HepG2 (cell line): ENCODE measurements around the gene PAQR5.

Experiments
- DMAP1 ChIP-seq: IDR thresholded peaks from 2 replicates; pipeline ENCODE4 v1.6.1; 2016
- EZH2 ChIP-seq: conservative IDR thresholded peaks from 2 replicates; pipeline ENCODE4 v1.6.1; 2012; ENCODE audit warnings: mild to moderate bottlenecking, low read depth, low read length, moderate library complexity
- JUND ChIP-seq: sonication (generic); formaldehyde crosslinking; IDR thresholded peaks from 2 replicates; pipeline ENCODE4 v1.8.0; 2022; ENCODE audit warnings: mild to moderate bottlenecking, missing genetic modification reagents
- RAD21 ChIP-seq: fragments of 450-650 bp; formaldehyde crosslinking; IDR thresholded peaks from 2 replicates; pipeline ENCODE4 v1.5.0; 2020; ENCODE audit warnings: mild to moderate bottlenecking
- RELA ChIP-seq: sonication (generic); formaldehyde crosslinking; IDR thresholded peaks from 2 replicates; pipeline ENCODE4 v1.4.0; 2020; ENCODE audit warnings: missing genetic modification reagents
- TARDBP ChIP-seq: sonication (generic); formaldehyde crosslinking; IDR thresholded peaks from 2 replicates; pipeline ENCODE4 v1.8.0; 2022; ENCODE audit warnings: mild to moderate bottlenecking, missing genetic modification reagents
- ZBTB1 ChIP-seq: sonication (generic); formaldehyde crosslinking; IDR thresholded peaks from 2 replicates; pipeline ENCODE4 v1.4.0; 2020; ENCODE audit warnings: missing genetic modification reagents, borderline replicate concordance
- ZNF30 ChIP-seq: sonication (generic); formaldehyde crosslinking; IDR thresholded peaks from 2 replicates; pipeline ENCODE4 v1.5.0; 2020; ENCODE audit warnings: mild to moderate bottlenecking, missing genetic modification reagents

GRCh38 chr15:69272891-69273290, 25.8 kb upstream of the PAQR5 start:
- TF ChIP-seq JUND (CRISPR knock-in tag) (no peak), ZNF30 (CRISPR knock-in tag) (no peak), RAD21 (CRISPR knock-in tag) (no peak), RELA (CRISPR knock-in tag) (no peak), ZBTB1 (CRISPR knock-in tag) (no peak), DMAP1 (CRISPR knock-in tag) (no peak), TARDBP (CRISPR knock-in tag) (no peak), EZH2 (no peak)
